ENCODE data around the gene ZNF490.

ZNF490 gene

DNA sequence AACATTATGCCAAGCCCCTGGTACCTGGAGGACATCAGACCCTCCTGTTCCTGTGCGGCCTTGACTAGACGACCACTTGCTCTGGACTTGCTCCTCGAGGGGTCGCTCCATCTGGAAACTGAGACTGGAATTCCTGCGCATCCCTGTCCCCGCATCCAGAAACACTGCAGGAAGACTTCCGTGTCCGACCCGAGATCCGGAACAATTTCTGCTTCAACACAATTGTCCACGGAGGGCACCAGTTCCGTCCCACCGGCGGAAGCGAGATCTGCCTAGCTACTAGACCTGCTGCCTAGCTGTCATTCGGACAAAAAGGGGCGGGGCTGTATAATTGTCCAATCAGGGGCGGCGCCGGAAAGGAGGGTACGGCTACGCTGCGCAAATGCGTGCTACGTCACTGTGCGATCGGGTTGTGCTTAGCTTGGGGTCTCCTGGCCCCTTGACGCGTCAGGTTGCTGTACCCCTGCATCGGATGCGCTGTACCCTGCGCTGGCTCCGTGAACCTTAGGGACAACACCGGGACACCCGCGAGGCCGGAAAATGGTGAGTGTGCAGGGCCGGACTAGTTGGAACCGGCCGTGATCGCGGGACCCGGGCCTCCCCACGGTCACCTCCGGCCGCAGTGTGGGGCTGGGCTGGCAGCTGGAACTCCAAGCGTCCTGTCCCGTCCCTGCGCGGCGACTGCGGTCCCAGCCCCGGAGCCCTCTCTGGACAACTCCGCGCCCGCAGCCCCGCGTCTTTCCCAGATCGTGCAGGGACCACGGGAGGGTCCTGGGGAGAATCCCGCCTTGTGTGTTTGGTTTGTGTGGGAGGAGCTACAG, at the start of gene ZNF490, which contains the start of gene ZNF791 (continued):
- TF ChIP-seq ZBTB8A (tag by site-specific recombination; IDR thresholded peaks at IDR 0.05) (0 out of 2 replicates have a peak, but pooled peaks have one; percentile 12), ZNF600 (tag by site-specific recombination; IDR thresholded peaks at IDR 0.05) (peak; percentile 91), ZBTB7A (tag by site-specific recombination; IDR thresholded peaks at IDR 0.05; ENCODE audit: low read depth) (peak; percentile 88), KLF7 (tag by site-specific recombination; IDR thresholded peaks at IDR 0.05; ENCODE audit: borderline replicate concordance) (0 out of 2 replicates have a peak, but pooled peaks have one; percentile 56), ZSCAN23 (tag by site-specific recombination; IDR thresholded peaks at IDR 0.05) (peak; percentile 56; the same call in 1 of the 2 replicates), KLF1 (tag by site-specific recombination; IDR thresholded peaks at IDR 0.05) (no peak), ZNF629 (tag by site-specific recombination; IDR thresholded peaks at IDR 0.05) (peak; percentile 96), ZNF114 (tag by site-specific recombination; IDR thresholded peaks at IDR 0.05) (no peak), MZF1 (tag by site-specific recombination; IDR thresholded peaks at IDR 0.05; ENCODE audit: borderline replicate concordance) (no peak)
- TF ChIP-seq, protein P1, sequence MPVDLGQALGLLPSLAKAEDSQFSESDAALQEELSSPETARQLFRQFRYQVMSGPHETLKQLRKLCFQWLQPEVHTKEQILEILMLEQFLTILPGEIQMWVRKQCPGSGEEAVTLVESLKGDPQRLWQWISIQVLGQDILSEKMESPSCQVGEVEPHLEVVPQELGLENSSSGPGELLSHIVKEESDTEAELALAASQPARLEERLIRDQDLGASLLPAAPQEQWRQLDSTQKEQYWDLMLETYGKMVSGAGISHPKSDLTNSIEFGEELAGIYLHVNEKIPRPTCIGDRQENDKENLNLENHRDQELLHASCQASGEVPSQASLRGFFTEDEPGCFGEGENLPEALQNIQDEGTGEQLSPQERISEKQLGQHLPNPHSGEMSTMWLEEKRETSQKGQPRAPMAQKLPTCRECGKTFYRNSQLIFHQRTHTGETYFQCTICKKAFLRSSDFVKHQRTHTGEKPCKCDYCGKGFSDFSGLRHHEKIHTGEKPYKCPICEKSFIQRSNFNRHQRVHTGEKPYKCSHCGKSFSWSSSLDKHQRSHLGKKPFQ (tag by site-specific recombination; IDR thresholded peaks at IDR 0.05): no peak; the same call in 1 of the 2 replicates
- TF ChIP-seq, protein P2, sequence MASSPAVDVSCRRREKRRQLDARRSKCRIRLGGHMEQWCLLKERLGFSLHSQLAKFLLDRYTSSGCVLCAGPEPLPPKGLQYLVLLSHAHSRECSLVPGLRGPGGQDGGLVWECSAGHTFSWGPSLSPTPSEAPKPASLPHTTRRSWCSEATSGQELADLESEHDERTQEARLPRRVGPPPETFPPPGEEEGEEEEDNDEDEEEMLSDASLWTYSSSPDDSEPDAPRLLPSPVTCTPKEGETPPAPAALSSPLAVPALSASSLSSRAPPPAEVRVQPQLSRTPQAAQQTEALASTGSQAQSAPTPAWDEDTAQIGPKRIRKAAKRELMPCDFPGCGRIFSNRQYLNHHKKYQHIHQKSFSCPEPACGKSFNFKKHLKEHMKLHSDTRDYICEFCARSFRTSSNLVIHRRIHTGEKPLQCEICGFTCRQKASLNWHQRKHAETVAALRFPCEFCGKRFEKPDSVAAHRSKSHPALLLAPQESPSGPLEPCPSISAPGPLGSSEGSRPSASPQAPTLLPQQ (tag by site-specific recombination; IDR thresholded peaks at IDR 0.05): 0 out of 2 replicates have a peak, but pooled peaks have one; percentile 48

DNA sequence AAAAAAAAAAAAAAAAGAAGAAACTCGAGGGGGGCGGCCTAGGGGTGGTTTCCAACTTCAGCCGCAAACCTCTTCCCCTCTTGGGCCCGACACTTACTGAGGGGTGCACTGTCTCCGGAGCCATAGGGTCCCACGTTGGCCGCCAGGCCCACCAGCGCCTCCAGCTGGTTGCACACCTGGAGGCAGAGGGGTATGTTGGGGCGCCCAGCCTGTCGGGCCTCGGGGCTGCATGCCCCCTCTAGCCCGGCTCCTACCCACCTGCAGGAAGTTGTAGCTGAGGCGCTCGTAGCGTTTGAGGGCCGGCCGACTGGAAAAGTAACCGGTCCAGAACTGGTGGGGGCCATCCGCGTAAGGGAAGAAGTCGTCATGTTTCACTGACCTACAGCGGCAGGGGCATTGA, 47.4 kb upstream of the ZNF490 start:
- ChIA-PET CTCF (interaction anchor here (0.7 to 1.3 kb wide), 3 partner anchors 8 to 19 kb away, joined by 4 read pairs; no protein-coding TSS in a partner anchor), POLR2A (no interaction called here)
- H3K36me3 ChIP-seq (ENCODE audit: control insufficient read depth in 2 of 2, insufficient read depth in 1 of 2, low read length in 2 of 2): peaks cover 16 to 62% of the 10 kb centered on the region in 2 experiments; a peak in 2 of 3 replicates
- H3K4me3 ChIP-seq (ENCODE audit: low read depth, low read length): no peak overlapping the region
- no peaks in the 10 kb centered on the region for H3K4me1 ChIP-seq (ENCODE audit: control insufficient read depth, insufficient read depth, low read length)
- TF ChIP-seq, protein P2 (tag by site-specific recombination; IDR thresholded peaks at IDR 0.05): no peak
- TF ChIP-seq ZNF660 (tag by site-specific recombination; IDR thresholded peaks at IDR 0.05) (no peak), KLF16 (tag by site-specific recombination; IDR thresholded peaks at IDR 0.05) (no peak), ZNF16 (tag by site-specific recombination; IDR thresholded peaks at IDR 0.05; ENCODE audit: low read depth) (no peak), TRIM28 (IDR thresholded peaks at IDR 0.05; ENCODE audit: borderline replicate concordance, low read length) (no peak), SALL2 (tag by site-specific recombination; IDR thresholded peaks at IDR 0.05; ENCODE audit: borderline replicate concordance) (no peak), ZSCAN23 (tag by site-specific recombination; IDR thresholded peaks at IDR 0.05) (no peak), REPIN1 (tag by site-specific recombination; IDR thresholded peaks at IDR 0.05; ENCODE audit: low read depth) (no peak), ZNF629 (tag by site-specific recombination; IDR thresholded peaks at IDR 0.05) (no peak), MYNN (tag by site-specific recombination; IDR thresholded peaks at IDR 0.05; ENCODE audit: borderline replicate concordance) (no peak)
- TF ChIP-seq, protein P3, sequence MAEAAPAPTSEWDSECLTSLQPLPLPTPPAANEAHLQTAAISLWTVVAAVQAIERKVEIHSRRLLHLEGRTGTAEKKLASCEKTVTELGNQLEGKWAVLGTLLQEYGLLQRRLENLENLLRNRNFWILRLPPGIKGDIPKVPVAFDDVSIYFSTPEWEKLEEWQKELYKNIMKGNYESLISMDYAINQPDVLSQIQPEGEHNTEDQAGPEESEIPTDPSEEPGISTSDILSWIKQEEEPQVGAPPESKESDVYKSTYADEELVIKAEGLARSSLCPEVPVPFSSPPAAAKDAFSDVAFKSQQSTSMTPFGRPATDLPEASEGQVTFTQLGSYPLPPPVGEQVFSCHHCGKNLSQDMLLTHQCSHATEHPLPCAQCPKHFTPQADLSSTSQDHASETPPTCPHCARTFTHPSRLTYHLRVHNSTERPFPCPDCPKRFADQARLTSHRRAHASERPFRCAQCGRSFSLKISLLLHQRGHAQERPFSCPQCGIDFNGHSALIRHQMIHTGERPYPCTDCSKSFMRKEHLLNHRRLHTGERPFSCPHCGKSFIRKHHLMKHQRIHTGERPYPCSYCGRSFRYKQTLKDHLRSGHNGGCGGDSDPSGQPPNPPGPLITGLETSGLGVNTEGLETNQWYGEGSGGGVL (tag by site-specific recombination; IDR thresholded peaks at IDR 0.05): no peak
- TF ChIP-seq, protein P4, sequence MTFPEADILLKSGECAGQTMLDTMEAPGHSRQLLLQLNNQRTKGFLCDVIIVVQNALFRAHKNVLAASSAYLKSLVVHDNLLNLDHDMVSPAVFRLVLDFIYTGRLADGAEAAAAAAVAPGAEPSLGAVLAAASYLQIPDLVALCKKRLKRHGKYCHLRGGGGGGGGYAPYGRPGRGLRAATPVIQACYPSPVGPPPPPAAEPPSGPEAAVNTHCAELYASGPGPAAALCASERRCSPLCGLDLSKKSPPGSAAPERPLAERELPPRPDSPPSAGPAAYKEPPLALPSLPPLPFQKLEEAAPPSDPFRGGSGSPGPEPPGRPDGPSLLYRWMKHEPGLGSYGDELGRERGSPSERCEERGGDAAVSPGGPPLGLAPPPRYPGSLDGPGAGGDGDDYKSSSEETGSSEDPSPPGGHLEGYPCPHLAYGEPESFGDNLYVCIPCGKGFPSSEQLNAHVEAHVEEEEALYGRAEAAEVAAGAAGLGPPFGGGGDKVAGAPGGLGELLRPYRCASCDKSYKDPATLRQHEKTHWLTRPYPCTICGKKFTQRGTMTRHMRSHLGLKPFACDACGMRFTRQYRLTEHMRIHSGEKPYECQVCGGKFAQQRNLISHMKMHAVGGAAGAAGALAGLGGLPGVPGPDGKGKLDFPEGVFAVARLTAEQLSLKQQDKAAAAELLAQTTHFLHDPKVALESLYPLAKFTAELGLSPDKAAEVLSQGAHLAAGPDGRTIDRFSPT (tag by site-specific recombination; IDR thresholded peaks at IDR 0.05): no peak
- no peak overlapping the region for H3K27ac ChIP-seq (ENCODE audit: extremely low read depth, low read depth, low read length)
- no peaks in the 10 kb centered on the region for H3K9me3 ChIP-seq (ENCODE audit: control insufficient read depth, insufficient read depth, low read depth, low read length)
